Heart left ventricle (tissue), 13 donors: Measurements from ENCODE around the gene GPR152.

ENCODE experiments used
- POLR2A ChIP-seq, 2 donors: fragments of 450-650 bp; IDR thresholded peaks; one replicate each; pipeline ENCODE4 v1.6.1; 2017; ENCODE audit warnings: antibody characterized with exemption in 2 of 2, mild to moderate bottlenecking in 2 of 2, moderate library complexity in 2 of 2
- TF ChIP-seq, protein P1 (sequence below), 12 donors: fragments of 200-600 bp; sonication (generic) in 4 of 12; IDR thresholded peaks; one replicate each; pipeline versions ENCODE4 v1.5.0 to v1.8.0; 2018 to 2022; ENCODE audit warnings: antibody characterized with exemption in 12 of 12, mild to moderate bottlenecking in 5 of 12
- donor health status: ischemic (EF 13 %, LVEDD 7.1; RV severe dilation, severe dysfunction).
- donor health status: DM: no; HTN: yes; CAD: no.
- donor health status: DM: no; HTN: no; CAD: no.
- donor health status: ischemic (EF 25% LVEDD 6.9; RV normal size, moderate dysfunction).
- donor health status: ischemic (EF 25% LVEDD 5.7; RV mildly dilated, moderate dysfunction).
- donor health status: ischemic (EF 35%, LVEDD 5.7; RV mildly dilated, moderate dysfunction).
- donor health status: nonischemic (EF 11% LVEDD 7.7; RV severe dilation, severe dysfunction).
- donor health status: DM: yes; HTN: yes; CAD: no.
- donor health status: PGD.
- donor health status: ischemic (EF 29% LVEDD 5.4; RV normal size, mild dysfunction).
- donor health status: nonischemic (EF 23%, LVEDD 6.1; RV moderate dilation, normal function).

DNA sequence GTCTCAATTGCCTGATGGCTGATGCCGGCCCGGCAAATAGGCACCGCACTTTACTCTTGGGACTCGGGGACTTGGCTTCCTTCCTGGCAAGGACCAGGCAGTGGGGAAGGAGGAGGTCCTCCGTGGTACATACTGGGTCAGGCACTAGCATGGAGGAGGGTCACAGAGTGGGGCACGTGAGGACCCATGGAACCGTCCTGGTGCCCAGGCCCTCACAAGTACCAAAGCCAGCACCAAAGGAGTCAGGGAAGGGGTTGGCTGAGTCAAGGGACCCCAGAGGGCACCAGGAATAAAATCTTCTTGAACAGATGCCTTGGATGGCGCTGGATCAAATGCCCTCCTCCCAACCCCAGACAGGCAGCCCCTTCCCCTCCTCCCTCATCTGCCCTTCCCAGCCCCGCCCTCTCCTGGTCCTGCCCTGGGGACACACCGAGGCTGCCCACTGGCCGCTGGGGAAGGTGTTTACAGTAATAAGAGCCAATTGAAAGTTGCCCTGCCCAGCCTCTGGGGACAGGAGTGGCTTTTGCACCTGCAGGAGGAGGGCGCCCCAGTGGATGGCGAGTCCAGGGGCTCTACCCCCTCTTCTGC is 42.7 kb downstream of the GPR152 start:
- TF ChIP-seq, protein P1, sequence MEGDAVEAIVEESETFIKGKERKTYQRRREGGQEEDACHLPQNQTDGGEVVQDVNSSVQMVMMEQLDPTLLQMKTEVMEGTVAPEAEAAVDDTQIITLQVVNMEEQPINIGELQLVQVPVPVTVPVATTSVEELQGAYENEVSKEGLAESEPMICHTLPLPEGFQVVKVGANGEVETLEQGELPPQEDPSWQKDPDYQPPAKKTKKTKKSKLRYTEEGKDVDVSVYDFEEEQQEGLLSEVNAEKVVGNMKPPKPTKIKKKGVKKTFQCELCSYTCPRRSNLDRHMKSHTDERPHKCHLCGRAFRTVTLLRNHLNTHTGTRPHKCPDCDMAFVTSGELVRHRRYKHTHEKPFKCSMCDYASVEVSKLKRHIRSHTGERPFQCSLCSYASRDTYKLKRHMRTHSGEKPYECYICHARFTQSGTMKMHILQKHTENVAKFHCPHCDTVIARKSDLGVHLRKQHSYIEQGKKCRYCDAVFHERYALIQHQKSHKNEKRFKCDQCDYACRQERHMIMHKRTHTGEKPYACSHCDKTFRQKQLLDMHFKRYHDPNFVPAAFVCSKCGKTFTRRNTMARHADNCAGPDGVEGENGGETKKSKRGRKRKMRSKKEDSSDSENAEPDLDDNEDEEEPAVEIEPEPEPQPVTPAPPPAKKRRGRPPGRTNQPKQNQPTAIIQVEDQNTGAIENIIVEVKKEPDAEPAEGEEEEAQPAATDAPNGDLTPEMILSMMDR (IDR thresholded peaks at IDR 0.05): no peak
- TF ChIP-seq POLR2A (IDR thresholded peaks at IDR 0.05): no peak
